ENCODE data around the gene CAMSAP1. TPM values are rescaled to one million over a fixed set of nuclear protein-coding genes. Genes with fewer than 3 reads are reported as not detected.

The CAMSAP1 gene
- total and polyA plus RNA-seq, 10 of the 15 experiments (the other 5 are each of a cell fraction or from before 2014, with no cell fraction given): 1.4 to 24.7 (median 8.0) TPM

DNA sequence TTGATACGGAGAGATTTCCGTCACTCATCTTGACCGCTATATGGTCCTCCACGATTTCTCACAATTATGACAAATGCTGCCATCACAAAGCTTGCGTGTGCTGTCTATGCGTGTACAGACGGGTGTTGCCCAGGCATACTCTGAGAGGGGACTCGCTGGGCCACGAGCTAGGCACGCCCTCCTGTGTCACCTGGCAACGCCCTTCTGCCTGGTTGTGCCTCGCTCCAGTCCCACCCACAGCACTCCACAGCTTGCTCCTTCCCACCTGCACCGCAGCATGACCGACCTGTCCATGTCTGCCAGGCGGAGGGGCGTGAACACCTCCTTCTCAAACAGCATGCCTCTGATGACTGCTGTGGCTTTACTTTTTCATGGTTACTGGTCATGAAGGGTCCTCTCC, 55.6 kb downstream of the CAMSAP1 start:
- POLR2A ChIA-PET: no interaction called here
- WGBS (ENCODE audit: insufficient coverage, insufficient replicate concordance, low lambda C conversion rate, missing lambda C conversion rate): 98% methylated on average over 16 of the region's 16 CpGs
- Histone ChIP-seq H2AFZ (ENCODE audit: control insufficient read depth, low read depth, low read length) (no peak overlapping the region), H3K4me3 (no peak overlapping the region), H3K27ac (ENCODE audit: control insufficient read depth, insufficient read depth) (no peak overlapping the region), H3K9me3 (replicated peaks; ENCODE audit: control insufficient read depth, insufficient read depth, low read length) (no peaks in the 10 kb centered on the region), H3K4me2 (ENCODE audit: control insufficient read depth, insufficient read depth) (no peak overlapping the region), H3K36me3 (ENCODE audit: control insufficient read depth in 2 of 2, insufficient read depth in 2 of 2, low read length in 1 of 2) (peaks cover 8 to 11% of the 10 kb centered on the region in 2 experiments), H3K79me2 (ENCODE audit: control insufficient read depth, insufficient read depth, low read length) (no peaks in the 10 kb centered on the region), H4K20me1 (ENCODE audit: control insufficient read depth, insufficient read depth) (no peaks in the 10 kb centered on the region), H3K27me3 (replicated peaks in 1 of 2; ENCODE audit: control insufficient read depth in 2 of 2, insufficient read depth in 2 of 2, low read length in 1 of 2) (no peaks in the 10 kb centered on the region), H3K9ac (ENCODE audit: control insufficient read depth, insufficient read depth, low read length) (no peak overlapping the region), H3K4me1 (ENCODE audit: control insufficient read depth, insufficient read depth, low read length) (no peaks in the 10 kb centered on the region)
- intact Hi-C loops (cut with micrococcal nuclease; ENCODE audit: unreplicated experiment): no loop called here
- RAD21 ChIA-PET (ENCODE audit: unreplicated experiment): no interaction called here
- DNase-seq (ENCODE audit: low read depth, low spot score) (no peak), FAIRE-seq (no peak), ATAC-seq (no peak)
- TF ChIP-seq NR2F1 (conservative IDR thresholded peaks at IDR 0.05) (no peak), FOXM1 (IDR thresholded peaks at IDR 0.05; ENCODE audit: low read depth, low read length) (no peak), ZBED1 (IDR thresholded peaks at IDR 0.05; ENCODE audit: borderline replicate concordance) (no peak), JUND (IDR thresholded peaks at IDR 0.05; ENCODE audit: low read depth, low read length) (no peak), SREBF1 (IDR thresholded peaks at IDR 0.05; ENCODE audit: low read length) (no peak), ZNF217 (IDR thresholded peaks at IDR 0.05) (no peak)
- TF ChIP-seq, protein P1, sequence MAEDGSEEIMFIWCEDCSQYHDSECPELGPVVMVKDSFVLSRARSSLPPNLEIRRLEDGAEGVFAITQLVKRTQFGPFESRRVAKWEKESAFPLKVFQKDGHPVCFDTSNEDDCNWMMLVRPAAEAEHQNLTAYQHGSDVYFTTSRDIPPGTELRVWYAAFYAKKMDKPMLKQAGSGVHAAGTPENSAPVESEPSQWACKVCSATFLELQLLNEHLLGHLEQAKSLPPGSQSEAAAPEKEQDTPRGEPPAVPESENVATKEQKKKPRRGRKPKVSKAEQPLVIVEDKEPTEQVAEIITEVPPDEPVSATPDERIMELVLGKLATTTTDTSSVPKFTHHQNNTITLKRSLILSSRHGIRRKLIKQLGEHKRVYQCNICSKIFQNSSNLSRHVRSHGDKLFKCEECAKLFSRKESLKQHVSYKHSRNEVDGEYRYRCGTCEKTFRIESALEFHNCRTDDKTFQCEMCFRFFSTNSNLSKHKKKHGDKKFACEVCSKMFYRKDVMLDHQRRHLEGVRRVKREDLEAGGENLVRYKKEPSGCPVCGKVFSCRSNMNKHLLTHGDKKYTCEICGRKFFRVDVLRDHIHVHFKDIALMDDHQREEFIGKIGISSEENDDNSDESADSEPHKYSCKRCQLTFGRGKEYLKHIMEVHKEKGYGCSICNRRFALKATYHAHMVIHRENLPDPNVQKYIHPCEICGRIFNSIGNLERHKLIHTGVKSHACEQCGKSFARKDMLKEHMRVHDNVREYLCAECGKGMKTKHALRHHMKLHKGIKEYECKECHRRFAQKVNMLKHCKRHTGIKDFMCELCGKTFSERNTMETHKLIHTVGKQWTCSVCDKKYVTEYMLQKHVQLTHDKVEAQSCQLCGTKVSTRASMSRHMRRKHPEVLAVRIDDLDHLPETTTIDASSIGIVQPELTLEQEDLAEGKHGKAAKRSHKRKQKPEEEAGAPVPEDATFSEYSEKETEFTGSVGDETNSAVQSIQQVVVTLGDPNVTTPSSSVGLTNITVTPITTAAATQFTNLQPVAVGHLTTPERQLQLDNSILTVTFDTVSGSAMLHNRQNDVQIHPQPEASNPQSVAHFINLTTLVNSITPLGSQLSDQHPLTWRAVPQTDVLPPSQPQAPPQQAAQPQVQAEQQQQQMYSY (CRISPR knock-in tag; IDR thresholded peaks at IDR 0.05): no peak
- TF ChIP-seq, protein P2, sequence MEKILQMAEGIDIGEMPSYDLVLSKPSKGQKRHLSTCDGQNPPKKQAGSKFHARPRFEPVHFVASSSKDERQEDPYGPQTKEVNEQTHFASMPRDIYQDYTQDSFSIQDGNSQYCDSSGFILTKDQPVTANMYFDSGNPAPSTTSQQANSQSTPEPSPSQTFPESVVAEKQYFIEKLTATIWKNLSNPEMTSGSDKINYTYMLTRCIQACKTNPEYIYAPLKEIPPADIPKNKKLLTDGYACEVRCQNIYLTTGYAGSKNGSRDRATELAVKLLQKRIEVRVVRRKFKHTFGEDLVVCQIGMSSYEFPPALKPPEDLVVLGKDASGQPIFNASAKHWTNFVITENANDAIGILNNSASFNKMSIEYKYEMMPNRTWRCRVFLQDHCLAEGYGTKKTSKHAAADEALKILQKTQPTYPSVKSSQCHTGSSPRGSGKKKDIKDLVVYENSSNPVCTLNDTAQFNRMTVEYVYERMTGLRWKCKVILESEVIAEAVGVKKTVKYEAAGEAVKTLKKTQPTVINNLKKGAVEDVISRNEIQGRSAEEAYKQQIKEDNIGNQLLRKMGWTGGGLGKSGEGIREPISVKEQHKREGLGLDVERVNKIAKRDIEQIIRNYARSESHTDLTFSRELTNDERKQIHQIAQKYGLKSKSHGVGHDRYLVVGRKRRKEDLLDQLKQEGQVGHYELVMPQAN (conservative IDR thresholded peaks at IDR 0.05): no peak
- SMC1A ChIA-PET (ENCODE audit: uncharacterized antibody, unreplicated experiment): no interaction called here
- in situ Hi-C loops (cut with MboI): no loop called here
- BruUV-seq (replicated peaks): no TSS peak
- CTCF ChIA-PET: interaction anchor here (0.7 kb wide), 1 partner anchor 331 kb away, joined by 3 read pairs; no protein-coding TSS in a partner anchor
